Measurements from ENCODE around the gene TTLL7.
A peak's percentile ranks its signal among the peaks of the same experiment; 100 is the strongest.
"Not testable (repeated sequence)": the region's sequence is repeated elsewhere in the genome, so short reads cannot be mapped to it uniquely, and the experiment has no call there.

Gene TTLL7

DNA sequence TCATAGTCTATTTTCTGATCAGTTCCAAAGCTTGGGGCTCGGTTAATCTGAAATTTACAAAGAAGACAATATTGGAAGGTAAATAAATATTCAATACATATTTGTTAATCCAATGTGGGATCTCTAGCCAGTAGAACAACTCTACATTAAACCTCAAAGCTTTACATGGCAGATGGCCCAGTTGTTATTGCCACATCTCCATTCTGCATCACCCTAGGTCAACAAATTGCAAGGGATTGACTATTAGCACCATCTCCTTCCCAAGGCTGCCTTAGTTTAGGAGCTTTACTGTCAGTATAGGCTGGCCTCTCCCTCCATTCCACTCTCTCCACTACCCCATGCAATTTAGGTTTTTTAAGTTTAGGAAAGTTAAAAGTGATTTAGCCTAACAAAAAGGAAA, 69.7 kb downstream of the TTLL7 start:
- DNase-seq (ENCODE audit: low spot score), result no peak

DNA sequence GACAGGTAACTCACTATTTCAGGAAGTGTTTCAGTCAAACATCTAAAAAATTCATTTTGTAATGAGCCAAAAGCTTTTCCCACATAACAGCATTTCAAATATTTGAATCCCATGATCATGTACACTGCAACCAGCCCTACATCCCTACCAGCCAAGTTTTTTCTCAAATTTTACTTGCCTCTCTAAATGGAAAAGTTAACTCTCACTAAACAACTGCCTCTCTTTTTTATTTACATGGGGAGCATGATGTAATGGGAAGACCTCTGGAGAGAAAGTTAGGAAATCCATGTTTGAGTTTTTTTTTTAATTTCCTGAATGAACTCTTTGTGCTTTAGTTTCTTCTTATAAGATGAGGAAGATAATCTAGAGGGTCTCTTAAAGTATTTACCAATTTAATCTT, 70.5 kb downstream of the TTLL7 start:
- no peak for DNase-seq (ENCODE audit: low spot score)

DNA sequence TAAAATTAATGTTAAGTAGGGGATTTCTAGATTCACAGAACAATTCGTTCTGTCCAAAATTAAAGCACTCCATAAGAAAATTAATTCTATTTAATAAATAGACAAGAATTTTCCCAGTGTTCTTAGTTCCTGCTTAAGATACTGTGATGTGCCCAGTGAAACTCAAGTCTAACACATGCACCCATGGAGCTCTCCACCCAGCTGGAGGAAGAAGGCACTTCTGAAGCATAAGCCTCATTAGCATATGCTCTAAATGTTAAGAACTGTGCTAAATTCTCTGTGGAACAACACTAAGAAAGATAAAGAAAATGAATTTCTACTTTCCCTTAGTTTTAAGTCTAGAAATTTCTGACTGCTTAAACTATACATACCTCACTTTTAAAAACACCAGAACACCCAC, 71.2 kb downstream of the TTLL7 start:
- DNase-seq (ENCODE audit: low spot score), result no peak

DNA sequence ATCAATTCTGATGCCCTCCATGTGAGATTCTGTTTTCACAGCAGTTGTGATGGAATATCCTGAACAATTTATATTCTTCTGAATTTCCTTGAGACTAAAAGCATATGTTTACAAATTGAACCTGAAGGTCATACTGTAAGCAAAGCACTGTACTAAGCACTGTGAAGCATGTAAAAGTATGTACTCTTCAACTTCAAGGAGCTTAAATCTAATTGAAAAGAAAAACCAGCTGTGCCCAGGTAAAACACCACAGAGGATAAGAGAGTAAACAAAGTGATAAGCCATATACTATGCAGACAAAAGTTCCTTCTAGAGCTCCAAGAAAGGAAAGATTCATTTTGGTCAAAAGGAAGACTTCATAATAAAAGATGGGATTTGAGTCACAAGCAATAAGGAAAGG, 71.9 kb downstream of the TTLL7 start:
- DNase-seq (ENCODE audit: low spot score), result no peak

DNA sequence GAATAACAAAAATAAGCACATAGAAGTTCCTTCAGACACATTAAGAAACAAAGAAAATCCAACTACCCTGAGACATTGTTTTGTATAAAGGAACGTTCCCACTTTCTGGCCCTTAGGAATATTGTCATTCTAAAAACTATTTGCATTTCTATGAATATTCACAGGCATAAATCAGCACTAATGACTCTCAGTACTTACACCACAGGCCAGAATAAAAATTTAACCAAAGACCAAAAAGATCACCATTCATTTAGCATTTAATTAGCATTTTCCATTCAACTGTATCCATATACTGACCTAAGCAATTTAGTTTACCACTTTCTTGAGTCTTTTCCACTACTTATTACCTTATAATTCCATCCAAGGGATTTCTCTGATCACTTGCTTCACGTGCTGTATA, 75.4 kb downstream of the TTLL7 start:
- DNase-seq (ENCODE audit: low spot score), result no peak

DNA sequence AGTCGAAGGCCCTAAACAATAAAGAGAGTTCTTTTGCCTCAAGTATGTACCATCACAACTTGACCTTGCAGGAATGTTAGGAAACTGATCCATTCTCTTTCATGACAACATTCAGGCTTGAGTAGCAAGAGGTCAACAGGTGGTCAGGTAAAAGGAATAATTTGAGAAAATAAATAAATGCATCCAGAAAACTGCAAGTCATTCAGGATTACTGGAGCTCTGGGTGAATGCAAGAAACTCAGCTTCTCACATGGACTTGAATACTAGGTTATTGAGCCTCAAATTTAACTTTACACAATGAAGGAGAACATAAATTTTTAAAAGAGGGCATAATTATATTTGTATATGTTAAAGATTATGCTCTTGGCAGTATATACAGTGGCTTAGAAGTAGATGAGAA, 76.5 kb downstream of the TTLL7 start:
- DNase-seq (ENCODE audit: low spot score), result no peak

DNA sequence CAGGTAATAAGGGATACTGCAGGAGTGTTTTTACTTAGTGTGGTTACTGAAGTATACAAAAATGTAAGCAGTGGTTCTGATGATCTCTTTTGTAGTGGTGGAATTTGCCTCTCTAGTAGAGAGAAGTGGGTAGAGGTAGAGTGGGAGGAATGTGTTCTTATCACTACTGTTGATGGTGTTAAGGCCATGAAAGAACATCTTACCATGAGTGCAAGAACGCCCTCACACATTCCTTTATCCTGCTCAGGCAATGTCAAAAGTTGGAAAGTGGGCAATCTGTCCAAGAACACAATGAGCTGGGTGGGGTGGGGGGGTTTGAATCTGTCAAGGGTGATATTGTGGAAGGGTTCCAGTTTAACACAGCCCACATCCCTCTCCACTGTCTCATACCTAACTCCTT, 78.6 kb downstream of the TTLL7 start:
- no peak for DNase-seq (ENCODE audit: low spot score)

DNA sequence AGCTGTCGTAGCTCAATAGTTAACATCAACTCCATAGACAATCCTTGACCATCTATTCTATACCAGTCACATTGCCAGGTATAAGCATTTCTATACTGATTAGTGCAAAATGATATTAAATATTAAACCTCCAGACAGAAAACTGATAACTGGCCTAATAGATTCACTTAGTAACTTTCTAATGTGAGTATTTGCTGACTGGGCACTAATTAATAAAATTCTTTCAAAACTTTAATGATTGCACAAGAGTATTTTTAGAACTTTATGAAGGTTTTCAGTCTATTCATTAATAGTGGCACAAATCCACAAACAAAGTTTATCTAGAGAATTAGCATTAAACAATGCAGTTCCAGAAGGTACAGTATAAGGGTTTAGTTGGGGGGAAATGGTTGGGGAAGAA, 79.1 kb downstream of the TTLL7 start:
- no peak for DNase-seq (ENCODE audit: low spot score)

DNA sequence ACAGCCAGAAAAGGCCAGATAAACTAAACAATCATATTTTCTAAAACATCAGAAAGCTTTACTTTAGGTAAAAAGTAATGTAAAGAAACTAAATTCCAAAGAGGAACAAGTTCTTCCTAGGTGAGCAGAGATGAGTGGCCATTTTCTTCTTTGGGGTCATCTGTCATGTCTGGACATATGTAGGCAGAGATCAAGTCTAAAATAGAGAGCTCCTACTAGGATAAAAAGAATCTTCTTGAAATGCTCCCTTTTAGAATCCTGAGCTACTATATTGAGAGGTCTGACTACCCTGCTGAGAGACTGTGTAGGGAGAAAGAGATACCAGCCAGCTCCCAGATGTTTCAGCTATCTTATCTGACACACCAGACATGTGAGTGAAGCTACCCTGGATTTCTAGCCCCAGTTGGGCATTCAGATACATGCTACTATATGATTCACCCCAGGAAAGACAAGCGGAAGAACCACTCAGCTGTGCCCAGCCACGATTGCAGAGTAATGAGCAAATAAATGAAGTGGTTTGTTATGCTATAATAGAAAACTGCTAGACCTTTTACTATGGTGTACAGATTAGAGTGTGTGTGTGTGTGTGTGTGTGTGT, 80.1 kb downstream of the TTLL7 start:
- DNase-seq (ENCODE audit: low spot score), result no peak

DNA sequence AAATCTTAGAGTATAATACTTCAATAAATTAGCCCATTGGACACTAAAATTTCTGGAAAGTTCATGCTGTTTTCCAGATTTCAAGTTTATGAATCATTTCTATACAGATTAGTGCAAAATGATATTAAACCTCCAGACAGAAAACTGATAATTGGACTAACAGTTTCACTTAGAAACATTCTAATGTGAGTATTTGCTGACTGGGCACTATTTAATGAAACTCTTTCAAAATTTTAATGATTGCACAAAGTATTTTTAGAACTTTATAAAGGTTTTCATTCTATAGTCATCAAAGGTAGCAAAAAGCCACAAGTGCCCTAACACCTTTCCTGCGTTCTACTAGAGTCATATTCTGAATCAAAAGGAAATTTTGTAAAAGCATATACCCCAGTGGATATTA, 81.0 kb downstream of the TTLL7 start:
- no peak for DNase-seq (ENCODE audit: low spot score)

DNA sequence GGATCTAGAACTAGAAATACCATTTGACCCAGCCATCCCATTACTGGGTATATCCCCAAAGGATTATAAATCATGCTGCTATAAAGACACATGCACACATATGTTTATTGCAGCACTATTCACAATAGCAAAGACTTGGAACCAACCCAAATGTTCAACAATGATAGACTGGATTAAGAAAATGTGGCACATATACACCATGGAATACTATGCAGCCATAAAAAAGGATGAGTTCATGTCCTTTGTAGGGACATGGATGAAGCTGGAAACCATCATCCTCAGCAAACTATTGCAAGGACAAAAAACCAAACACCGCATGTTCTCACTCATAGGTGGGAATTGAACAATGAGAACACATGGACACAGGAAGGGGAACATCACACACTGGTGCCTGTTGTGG, 82.8 kb downstream of the TTLL7 start:
- DNase-seq (ENCODE audit: low spot score), result not testable (repeated sequence)

DNA sequence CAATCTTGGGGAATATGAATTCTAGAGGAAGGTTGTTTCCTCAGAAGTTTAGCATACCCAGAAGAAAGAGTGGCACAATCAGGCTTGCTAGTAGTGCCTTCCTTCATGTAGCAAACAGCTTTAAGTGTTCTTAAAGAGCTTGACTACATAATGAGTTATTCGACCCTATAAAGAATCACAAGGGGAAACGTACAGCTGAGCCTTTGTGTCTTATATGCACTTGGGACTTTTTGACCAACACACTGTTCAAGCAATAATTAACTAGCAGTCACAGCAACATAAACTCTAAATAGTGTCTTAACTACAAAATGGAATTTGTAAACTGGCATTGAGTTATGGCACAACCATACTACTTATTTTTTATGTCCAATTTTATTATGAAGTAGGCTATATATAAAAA, 86.1 kb downstream of the TTLL7 start:
- DNase-seq (ENCODE audit: low spot score), result no peak

DNA sequence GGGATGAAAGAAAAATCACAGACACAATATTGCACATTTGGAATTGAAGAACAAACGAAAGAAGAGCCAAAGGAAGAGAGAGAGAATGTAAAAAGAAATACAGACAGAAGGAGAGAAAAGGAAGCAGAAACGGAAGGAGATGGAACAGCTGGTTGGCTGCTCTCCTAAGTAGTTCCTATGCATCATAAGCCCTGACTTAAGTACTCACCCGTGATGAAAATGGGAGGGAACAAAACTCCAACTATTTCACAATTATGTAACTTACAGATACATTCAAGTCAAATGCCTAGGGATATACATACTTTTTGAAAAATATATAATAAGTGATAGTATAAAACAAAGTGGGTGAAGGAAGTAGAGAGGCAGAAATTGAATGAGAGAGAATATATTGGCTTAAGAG, 88.5 kb downstream of the TTLL7 start:
- no peak for DNase-seq (ENCODE audit: low spot score)

DNA sequence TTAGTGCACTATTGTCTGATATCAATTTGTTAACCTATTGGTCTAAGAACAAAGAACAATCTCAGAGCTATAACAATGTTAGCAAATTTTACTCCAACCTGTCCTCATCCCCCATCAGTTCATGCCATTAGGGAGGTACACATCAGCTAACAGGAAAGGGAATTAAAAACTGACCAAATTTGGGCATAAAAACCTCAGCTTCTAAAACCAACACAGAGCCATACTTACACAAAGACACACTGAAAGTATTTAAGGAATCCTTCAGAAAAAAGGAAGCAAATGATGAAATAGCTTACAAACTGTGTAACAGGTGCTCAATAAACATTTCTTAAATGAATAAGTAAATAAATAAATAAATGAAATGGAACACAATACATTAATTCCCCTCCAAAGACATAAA, 89.2 kb downstream of the TTLL7 start:
- no peak for DNase-seq (ENCODE audit: low spot score)

DNA sequence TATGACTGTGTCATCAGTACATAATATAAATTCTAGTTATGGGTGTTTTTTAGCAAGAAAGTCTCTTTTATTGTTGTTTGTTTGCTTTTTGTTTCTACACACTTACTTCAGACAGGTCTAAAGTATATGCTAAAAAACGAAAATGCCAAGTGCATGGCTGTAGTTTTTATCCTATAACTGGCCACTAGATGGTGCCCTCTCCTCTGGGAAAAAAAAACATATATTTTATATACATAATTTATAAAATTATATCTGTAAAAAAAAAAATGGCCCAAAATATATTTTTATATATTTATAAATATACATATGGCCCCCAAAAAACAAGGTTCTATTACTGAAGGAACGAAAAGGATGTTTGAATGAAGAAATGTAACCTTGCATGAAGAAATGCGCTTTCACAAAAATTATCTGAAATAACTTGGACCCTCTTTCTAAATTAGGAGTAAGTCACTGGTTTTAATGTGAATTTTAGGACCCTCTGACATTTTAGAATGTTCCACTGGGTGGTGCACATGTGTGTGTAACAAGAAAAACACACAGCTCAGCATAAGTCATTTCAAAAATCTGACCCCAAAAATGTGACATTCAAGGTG, 93.5 kb downstream of the TTLL7 start:
- DNase-seq (ENCODE audit: low spot score), result peak; percentile 50

DNA sequence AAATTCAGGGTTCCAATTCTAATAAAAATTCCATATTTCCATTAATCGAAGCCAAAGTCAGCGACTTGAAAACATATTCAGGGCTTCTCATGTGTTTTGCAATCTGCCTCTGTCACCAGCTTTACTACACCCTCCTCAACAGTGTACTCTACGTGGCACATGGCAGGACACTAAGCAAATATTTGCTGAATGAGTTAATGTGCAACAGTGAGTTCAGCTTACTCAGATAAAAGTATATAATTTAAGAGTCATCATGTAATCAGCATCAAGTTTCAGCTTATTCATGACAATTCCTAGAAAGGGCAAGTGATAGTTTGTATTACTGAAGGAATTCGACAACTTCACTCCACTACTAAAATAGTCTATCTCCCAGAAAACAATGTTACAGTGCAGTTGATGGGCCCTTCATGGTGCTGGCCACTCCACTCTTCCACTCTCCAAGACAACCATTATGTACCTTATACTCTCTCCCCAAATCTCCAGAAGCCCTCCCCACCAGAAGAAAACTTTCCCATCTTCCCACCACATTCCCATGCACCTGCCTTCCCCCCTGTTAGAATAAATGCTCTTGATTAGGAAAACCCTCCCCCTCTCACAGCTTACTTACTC, 97.3 kb downstream of the TTLL7 start:
- no peak for DNase-seq (ENCODE audit: low spot score)

DNA sequence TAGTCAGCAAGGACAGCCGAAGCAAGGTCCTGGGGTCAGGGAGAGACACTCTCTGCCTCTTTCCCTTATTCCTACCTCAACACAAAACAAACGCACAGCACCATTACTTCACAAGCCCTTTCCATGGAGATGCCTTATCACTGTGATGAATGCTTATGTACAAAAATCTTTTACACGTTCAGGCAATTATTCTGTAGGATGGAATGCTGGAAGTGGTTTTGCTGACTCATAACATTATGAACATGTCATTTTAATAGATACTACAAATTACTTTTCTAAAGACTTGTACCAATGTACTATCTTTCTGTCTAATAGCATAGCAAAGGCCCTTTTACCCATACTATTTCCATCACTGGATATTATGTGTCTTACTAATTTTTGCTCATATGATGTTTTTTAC, 98.4 kb downstream of the TTLL7 start:
- DNase-seq (ENCODE audit: low spot score), result no peak

DNA sequence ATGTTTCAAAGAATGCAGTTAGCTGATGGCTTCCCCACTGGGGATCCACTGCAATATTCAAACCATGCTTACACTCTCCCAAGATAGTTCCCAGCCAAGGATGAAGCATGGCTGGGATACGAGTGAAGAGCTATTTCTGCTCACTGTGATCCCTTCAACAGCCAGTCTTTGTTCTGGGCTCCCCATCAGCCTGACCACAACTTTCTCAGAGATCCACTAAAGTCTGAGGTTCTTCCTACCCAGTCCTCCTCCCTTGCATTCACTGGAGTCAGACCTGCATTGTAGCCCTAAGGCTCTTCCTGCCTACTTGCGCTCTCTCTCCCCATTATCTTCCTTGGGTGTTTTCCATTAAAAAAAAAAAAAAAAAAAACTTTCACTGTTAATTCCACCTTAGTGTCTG, 101.4 kb downstream of the TTLL7 start:
- DNase-seq (ENCODE audit: low spot score), result no peak

DNA sequence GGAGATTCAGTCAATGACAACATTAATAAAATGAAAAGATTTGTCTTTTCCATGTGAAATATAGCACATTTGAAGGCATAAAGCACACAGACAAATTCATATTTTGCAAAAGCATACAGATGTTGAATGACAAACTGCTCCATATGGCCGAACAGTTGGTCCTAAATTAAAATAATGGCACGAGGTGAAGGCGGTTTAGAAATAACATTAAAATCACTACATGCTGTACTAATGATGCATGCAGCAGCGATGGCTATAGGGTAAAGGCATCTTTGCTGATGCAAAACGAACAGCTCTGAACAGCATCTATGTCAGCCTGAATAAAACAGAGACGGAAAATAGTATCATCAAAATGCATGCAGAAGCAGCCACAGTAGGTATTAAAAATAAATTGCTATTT, 102.6 kb downstream of the TTLL7 start:
- DNase-seq (ENCODE audit: low spot score), result no peak

DNA sequence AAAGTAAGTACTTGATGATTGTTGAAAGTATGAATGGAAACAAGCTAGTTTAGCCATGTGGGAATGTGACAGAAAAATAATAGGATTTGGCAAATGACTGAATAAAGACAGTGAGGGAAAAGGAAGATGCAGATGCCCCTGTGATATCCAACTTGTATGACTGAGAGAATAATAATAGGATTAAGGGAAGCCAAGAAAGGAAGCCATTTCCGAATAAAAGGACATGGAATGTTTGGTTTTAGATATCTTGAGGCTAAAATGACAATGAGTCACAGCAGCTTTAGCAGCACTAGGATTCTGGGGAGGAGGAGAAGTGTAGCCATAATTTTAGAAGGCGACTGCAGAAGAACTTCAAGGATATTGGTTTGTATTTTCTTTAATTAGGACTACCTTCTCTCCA, 109.2 kb downstream of the TTLL7 start:
- DNase-seq (ENCODE audit: low spot score), result no peak

DNA sequence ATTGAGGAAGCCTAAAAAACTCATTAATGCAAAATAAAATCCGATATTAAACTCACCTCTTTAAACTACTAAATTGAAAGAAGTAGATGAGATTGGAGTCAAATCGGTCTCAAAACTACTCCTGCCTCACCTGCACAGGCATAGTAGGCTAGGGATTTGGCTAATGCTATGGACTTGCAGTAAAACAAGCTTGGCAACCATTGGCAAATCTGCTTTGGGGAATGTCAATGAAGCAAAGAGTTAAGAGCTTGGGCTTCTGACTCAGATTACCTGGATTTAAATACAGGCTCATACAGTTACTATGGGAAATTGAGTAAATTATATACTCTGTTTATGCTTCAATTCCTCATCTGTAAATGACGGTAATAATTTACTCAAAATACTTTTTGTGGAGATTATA, 111.4 kb downstream of the TTLL7 start:
- DNase-seq (ENCODE audit: low spot score), result no peak

DNA sequence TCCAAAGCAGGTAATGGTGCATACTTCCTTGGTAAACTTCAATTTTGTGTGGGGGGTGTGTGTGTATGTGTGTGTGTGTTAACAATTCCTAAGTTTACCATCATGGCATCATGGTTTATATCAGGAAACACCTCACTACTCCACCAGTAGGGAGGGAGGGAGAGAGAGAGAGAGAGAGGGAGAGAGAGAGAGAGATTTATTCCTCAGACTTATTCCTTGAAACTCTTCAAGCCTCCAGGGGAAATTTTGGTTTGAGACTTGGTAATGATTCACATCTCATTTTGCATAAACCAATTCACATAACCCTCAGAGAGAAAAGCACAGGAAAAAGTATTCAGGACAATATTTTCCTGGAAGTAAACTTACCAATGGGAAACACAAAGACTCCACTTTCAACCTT, 115.0 kb downstream of the TTLL7 start:
- no peak for DNase-seq (ENCODE audit: low spot score)

DNA sequence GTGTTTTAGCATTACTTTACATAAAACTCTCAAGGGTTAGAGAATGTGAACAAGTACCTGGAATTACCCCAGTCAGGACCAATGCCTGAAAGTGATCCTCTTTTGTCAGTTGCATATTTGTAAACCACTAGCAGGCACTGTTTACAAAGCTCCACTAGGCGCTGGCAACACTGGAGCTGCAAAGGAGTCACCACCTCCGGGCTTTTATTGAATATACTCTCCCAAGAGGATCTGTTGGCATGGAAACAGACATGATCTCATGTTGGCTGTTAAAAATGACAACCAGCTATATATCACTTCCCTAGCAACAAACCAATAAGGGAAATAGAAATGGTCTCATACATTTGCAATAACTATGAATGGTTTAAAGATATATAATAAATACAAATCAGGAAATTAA, 116.0 kb downstream of the TTLL7 start:
- no peak for DNase-seq (ENCODE audit: low spot score)

DNA sequence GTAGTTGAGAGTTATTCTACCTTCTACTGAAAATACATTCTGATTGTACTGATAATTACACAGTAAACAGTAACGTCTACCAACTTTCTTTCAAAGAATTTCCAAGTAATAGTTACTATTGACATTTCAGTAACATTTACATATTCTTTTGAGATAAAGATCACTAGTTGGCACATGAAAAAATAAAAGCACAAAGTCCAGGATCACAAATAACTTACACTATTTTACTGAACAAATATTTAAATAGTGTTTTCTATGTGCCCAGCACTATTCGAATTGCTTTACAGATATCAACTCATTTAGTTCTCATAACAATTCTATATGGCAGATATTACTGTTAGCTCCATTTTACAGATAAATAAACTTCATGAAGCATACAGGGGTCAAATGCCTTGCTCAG, 126.4 kb downstream of the TTLL7 start:
- no peak for DNase-seq (ENCODE audit: low spot score)

Measured in hematopoietic multipotent progenitor cell treated with erythropoietin and hydrocortisone succinate and interleukin-3 and kit ligand, for 15 days (in vitro differentiated cells).